Fibroblast of lung (primary cell): Measurements from ENCODE around the gene EDC3. TPM values are rescaled to one million over a fixed set of nuclear protein-coding genes. Genes with fewer than 3 reads are reported as not detected.
"Not testable (repeated sequence)": the region's sequence is repeated elsewhere in the genome, so short reads cannot be mapped to it uniquely, and the experiment has no call there.

Source experiments
- DNase-seq, 2 donors: peaks; one replicate each; pipeline versions ENCODE4 v3.0.0 to v3.0.0-alpha.2; 2010; ENCODE audit warnings: low read depth in 2 of 2
- H2AFZ ChIP-seq: 2 replicates; pipeline ENCODE4 v1.5.1; 2012; ENCODE audit warnings: low read length, control low read depth, inconsistent platforms
- H3K27ac ChIP-seq: 2 replicates; pipeline ENCODE4 v1.5.1; 2011; ENCODE audit warnings: low read length, control low read depth; ENCODE audit not compliant: insufficient read depth
- H3K27me3 ChIP-seq: 2 replicates; pipeline ENCODE4 v1.5.1; 2011; ENCODE audit warnings: mild to moderate bottlenecking, low read length; ENCODE audit not compliant: control insufficient read depth, insufficient read depth
- H3K36me3 ChIP-seq: 2 replicates; pipeline ENCODE4 v1.5.1; 2011; ENCODE audit warnings: low read length; ENCODE audit not compliant: control insufficient read depth, insufficient read depth
- H3K4me1 ChIP-seq: 2 replicates; pipeline ENCODE4 v1.5.1; 2011; ENCODE audit warnings: low read length; ENCODE audit not compliant: control insufficient read depth, insufficient read depth; ENCODE audit errors: extremely low read depth
- H3K4me2 ChIP-seq: 2 replicates; pipeline ENCODE4 v1.5.1; 2011; ENCODE audit warnings: low read length, control low read depth; ENCODE audit not compliant: insufficient read depth; ENCODE audit errors: extremely low read depth
- H3K4me3 ChIP-seq, 4 experiments: fragments of 200-600 bp in 1 of 4; sonication (generic) in 1 of 4; replicated peaks in 1 of 4; 2 replicates each; pipeline ENCODE4 v1.5.1; 2011 to 2016; ENCODE audit warnings: low read length in 4 of 4, low read depth in 3 of 4, mild to moderate bottlenecking in 3 of 4, control low read depth in 2 of 4, inconsistent platforms in 1 of 4, mixed read lengths in 1 of 4; ENCODE audit not compliant: insufficient read depth in 1 of 4; ENCODE audit errors: control extremely low read depth in 1 of 4
- H3K79me2 ChIP-seq: 2 replicates; pipeline ENCODE4 v1.5.1; 2012; ENCODE audit warnings: mild to moderate bottlenecking, low read length, inconsistent platforms; ENCODE audit not compliant: control insufficient read depth, insufficient read depth
- H3K9ac ChIP-seq: 2 replicates; pipeline ENCODE4 v1.5.1; 2011; ENCODE audit warnings: mild to moderate bottlenecking, low read length, control low read depth; ENCODE audit not compliant: insufficient read depth
- H3K9me3 ChIP-seq: 2 replicates; pipeline ENCODE4 v1.5.1; 2012; ENCODE audit warnings: low read depth, low read length; ENCODE audit not compliant: control insufficient read depth, insufficient read depth
- H4K20me1 ChIP-seq: 2 replicates; pipeline ENCODE4 v1.5.1; 2011; ENCODE audit warnings: low read length; ENCODE audit not compliant: control insufficient read depth, insufficient read depth; ENCODE audit errors: extremely low read depth
- EZH2 ChIP-seq: IDR thresholded peaks from 2 replicates; pipeline ENCODE4 v1.5.1; 2012; ENCODE audit warnings: low read length, control low read depth, mild to moderate bottlenecking; ENCODE audit errors: missing control alignments
- polyA plus RNA-seq, 2 donors: library from polyadenylated mRNA; depleted of rRNA in 1 of 2; stranded (reverse) in 1 of 2; unstranded in 1 of 2; fragments of >200 nt; gene quantifications; 2 replicates each; pipeline ENCODE4 v1.2.1, GENCODE V29; 2011 to 2012; ENCODE audit warnings: missing spikeins in 1 of 2
- total RNA-seq: library from RNA; depleted of rRNA; stranded (reverse); fragments of >200 nt; gene quantifications from 2 replicates; pipeline ENCODE4 v1.2.1, GENCODE V29; 2014
- TF ChIP-seq, protein P1 (sequence below), 2 donors: IDR thresholded peaks in 1 of 2; conservative IDR thresholded peaks in 1 of 2; 1 replicate in 1 of 2; 2 replicates in 1 of 2; pipeline ENCODE4 v1.5.1; 2011 to 2012; ENCODE audit warnings: low read length in 2 of 2, control low read depth in 1 of 2, inconsistent platforms in 1 of 2, low read depth in 1 of 2, mild to moderate bottlenecking in 1 of 2

The EDC3 gene
- total and polyA plus RNA-seq, 2 donors (not counting 1 experiment from before 2014, with no cell fraction given): 8.9 to 25.8 TPM

GRCh38 chr15:74603026-74603788 lies 92.6 kb downstream of the EDC3 start:
- no peaks in the 10 kb centered on the region for H3K36me3 ChIP-seq
- no peaks in the 10 kb centered on the region for H3K9me3 ChIP-seq
- no peaks in the 10 kb centered on the region for H3K4me1 ChIP-seq
- H3K27me3 ChIP-seq: peaks cover 3% of the 10 kb centered on the region
- no peak overlapping the region for H3K27ac ChIP-seq
- H3K9ac ChIP-seq: no peak overlapping the region
- H3K4me3 ChIP-seq: no peak overlapping the region
- H4K20me1 ChIP-seq: no peaks in the 10 kb centered on the region
- TF ChIP-seq, protein P1, sequence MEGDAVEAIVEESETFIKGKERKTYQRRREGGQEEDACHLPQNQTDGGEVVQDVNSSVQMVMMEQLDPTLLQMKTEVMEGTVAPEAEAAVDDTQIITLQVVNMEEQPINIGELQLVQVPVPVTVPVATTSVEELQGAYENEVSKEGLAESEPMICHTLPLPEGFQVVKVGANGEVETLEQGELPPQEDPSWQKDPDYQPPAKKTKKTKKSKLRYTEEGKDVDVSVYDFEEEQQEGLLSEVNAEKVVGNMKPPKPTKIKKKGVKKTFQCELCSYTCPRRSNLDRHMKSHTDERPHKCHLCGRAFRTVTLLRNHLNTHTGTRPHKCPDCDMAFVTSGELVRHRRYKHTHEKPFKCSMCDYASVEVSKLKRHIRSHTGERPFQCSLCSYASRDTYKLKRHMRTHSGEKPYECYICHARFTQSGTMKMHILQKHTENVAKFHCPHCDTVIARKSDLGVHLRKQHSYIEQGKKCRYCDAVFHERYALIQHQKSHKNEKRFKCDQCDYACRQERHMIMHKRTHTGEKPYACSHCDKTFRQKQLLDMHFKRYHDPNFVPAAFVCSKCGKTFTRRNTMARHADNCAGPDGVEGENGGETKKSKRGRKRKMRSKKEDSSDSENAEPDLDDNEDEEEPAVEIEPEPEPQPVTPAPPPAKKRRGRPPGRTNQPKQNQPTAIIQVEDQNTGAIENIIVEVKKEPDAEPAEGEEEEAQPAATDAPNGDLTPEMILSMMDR (conservative IDR thresholded peaks at IDR 0.05 in 1 of 2, IDR thresholded peaks at IDR 0.05 in 1 of 2; ENCODE audit: low read depth in 1 of 2, low read length in 2 of 2): no peak
- TF ChIP-seq EZH2: no peak
- H3K4me2 ChIP-seq: no peak overlapping the region
- DNase-seq: no peak
- H3K79me2 ChIP-seq: no peaks in the 10 kb centered on the region
- H2AFZ ChIP-seq: no peak overlapping the region

DNA sequence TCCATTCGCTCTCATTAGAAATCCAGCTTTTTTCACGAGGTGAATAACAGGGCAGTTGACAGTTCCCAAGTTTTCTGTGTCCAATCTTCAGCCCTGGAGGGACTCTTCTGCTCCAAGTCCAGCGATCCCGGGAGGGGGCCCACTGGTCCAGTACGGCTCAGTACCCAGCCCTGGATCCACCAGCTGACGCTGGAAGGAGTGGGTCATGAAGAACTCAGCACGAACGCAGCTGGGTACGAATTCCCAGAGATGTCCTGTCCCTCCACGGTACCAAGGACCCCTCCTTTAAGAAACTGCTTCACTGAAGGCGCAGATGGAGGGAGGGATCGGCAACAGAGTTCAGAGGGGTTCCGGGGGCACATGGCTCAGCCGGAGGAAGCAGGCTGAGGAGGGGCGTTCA lies 96.7 kb downstream of the EDC3 start:
- no peaks in the 10 kb centered on the region for H3K27me3 ChIP-seq
- no peaks in the 10 kb centered on the region for H3K36me3 ChIP-seq
- no peaks in the 10 kb centered on the region for H3K4me1 ChIP-seq
- H3K27ac ChIP-seq: no peak overlapping the region
- peak overlapping the region; percentile 76 for H3K4me2 ChIP-seq
- DNase-seq: no peak
- TF ChIP-seq, protein P1 (conservative IDR thresholded peaks at IDR 0.05 in 1 of 2, IDR thresholded peaks at IDR 0.05 in 1 of 2; ENCODE audit: low read depth in 1 of 2, low read length in 2 of 2): no peak
- no peak for TF ChIP-seq EZH2
- H3K79me2 ChIP-seq: no peaks in the 10 kb centered on the region
- H2AFZ ChIP-seq: no peak overlapping the region
- H3K9me3 ChIP-seq: no peaks in the 10 kb centered on the region
- peak overlapping the region; percentile 53 to 81 (median 72) for H3K4me3 ChIP-seq
- no peak overlapping the region for H3K9ac ChIP-seq
- H4K20me1 ChIP-seq: no peaks in the 10 kb centered on the region

GRCh38 chr15:74598126-74598842 lies 97.5 kb downstream of the EDC3 start:
- peak overlapping the region; percentile 55 for H3K27ac ChIP-seq
- peak overlapping the region; percentile 76 for H3K4me2 ChIP-seq
- H3K79me2 ChIP-seq: no peaks in the 10 kb centered on the region
- H2AFZ ChIP-seq: peak overlapping the region; percentile 83
- H3K4me1 ChIP-seq: no peaks in the 10 kb centered on the region
- TF ChIP-seq, protein P1 (conservative IDR thresholded peaks at IDR 0.05 in 1 of 2, IDR thresholded peaks at IDR 0.05 in 1 of 2; ENCODE audit: low read depth in 1 of 2, low read length in 2 of 2): no peak
- TF ChIP-seq EZH2: no peak
- H4K20me1 ChIP-seq: no peaks in the 10 kb centered on the region
- peak overlapping the region; percentile 53 to 81 (median 72) for H3K4me3 ChIP-seq
- peak; percentile 78 to 85 for DNase-seq
- peak overlapping the region; percentile 39 for H3K9ac ChIP-seq
- no peaks in the 10 kb centered on the region for H3K27me3 ChIP-seq
- no peaks in the 10 kb centered on the region for H3K9me3 ChIP-seq
- H3K36me3 ChIP-seq: no peaks in the 10 kb centered on the region

GRCh38 chr15:74597146-74597705 lies 98.6 kb downstream of the EDC3 start:
- H3K9me3 ChIP-seq, DNase-seq, H3K79me2 ChIP-seq, H3K27ac ChIP-seq, H3K4me1 ChIP-seq, H2AFZ ChIP-seq, H3K36me3 ChIP-seq, H3K27me3 ChIP-seq, H3K4me2 ChIP-seq, H4K20me1 ChIP-seq, H3K9ac ChIP-seq, H3K4me3 ChIP-seq: not testable (repeated sequence)
